Pancreas (tissue), 10 donors: ENCODE measurements around the gene MCM6. TPM values are rescaled to one million over a fixed set of nuclear protein-coding genes. Genes with fewer than 3 reads are reported as not detected.

ENCODE experiments used
- ATAC-seq, 4 donors: fragments of 200-7000 bp; cut with Tn5 transposase; one replicate each; pipeline versions ENCODE4 v1.8.0 to v1.9.1; 2020; ENCODE audit warnings: mild to moderate bottlenecking in 4 of 4, moderate library complexity in 4 of 4
- DNase-seq, 6 donors: peaks; one replicate each; pipeline ENCODE4 v3.0.0-alpha.2; 2020
- FAIRE-seq: peaks from 2 replicates; lab custom pipeline; 2012; peaks lifted over from hg19 to GRCh38; lab: Jason Lieb, UNC
- H3K27ac ChIP-seq, 4 donors: fragments of 200-600 bp; sonication (generic); 1 replicate in 3 of 4; 2 replicates in 1 of 4; pipeline versions ENCODE4 v1.5.0 to v1.8.0; 2020
- H3K27me3 ChIP-seq, 4 donors: fragments of 200-600 bp; one replicate each; pipeline ENCODE4 v1.8.0; 2021
- H3K36me3 ChIP-seq, 3 donors: fragments of 200-600 bp; sonication (generic) in 1 of 3; one replicate each; pipeline versions ENCODE4 v1.5.0 to v1.8.0; 2020 to 2021
- H3K4me1 ChIP-seq, 3 donors: fragments of 200-600 bp; one replicate each; pipeline ENCODE4 v1.8.0; 2021
- H3K4me3 ChIP-seq, 4 donors: fragments of 200-600 bp; sonication (generic) in 2 of 4; one replicate each; pipeline versions ENCODE4 v1.5.0 to v1.8.0; 2020 to 2021
- H3K9me3 ChIP-seq, 4 donors: fragments of 200-600 bp; one replicate each; pipeline ENCODE4 v1.8.0; 2021
- CTCF ChIP-seq, 4 donors: fragments of 200-600 bp; sonication (generic) in 3 of 4; IDR thresholded peaks; one replicate each; pipeline versions ENCODE4 v1.5.0 to v1.8.0; 2021; ENCODE audit warnings: antibody characterized with exemption in 4 of 4
- WGBS, 2 donors: extraction: QIAGEN DNeasy Blood & Tissue Kit; methylation state at CpG; one replicate each; pipeline ENCODE4 v1.1.7; 2013; 5-methylcytosine and 5-hydroxymethylcytosine counted together
- intact Hi-C, 3 donors: fragments of 100-400 bp; cut with DNase I; formaldehyde crosslinking; loops; one replicate each; pipeline versions ENCODE4 v1.11.1 to v1.14.2; 2022
- polyA plus RNA-seq, 2 donors: library from polyadenylated mRNA; stranded (reverse); fragments of 200-250 nt; gene quantifications; one replicate each; pipeline ENCODE4 v1.2.3, GENCODE V29; 2013
- total RNA-seq, 6 donors: library from RNA; stranded (reverse); fragmentation: NEBNext Ultra II Directional in 4 of 6; extraction: Animal tissue kit (Norgen Biotek cat#: 25700) in 4 of 6; gene quantifications; one replicate each; pipeline versions ENCODE4 v1.2.1 to v1.2.4, GENCODE V29; 2021 to 2023
- donor health status: healthy with polysubstance abuse.
- donor health status: DM: no; HTN: no; CAD: no; lungs with moderate emphysema.
- donor health status: DM: no; HTN: no; CAD: no.
- donor health status: control.
- donor health status: control.
- donor health status: Bipolar disorder and iron deficiency.
- donor health status: DM: yes; HTN: yes; CAD: no.
- donor health status: DM: no; HTN: no; CAD: no.
- donor health status: DM: no; HTN: no; CAD: no.
- donor health status: DM: yes; HTN: yes; CAD: no.

The MCM6 gene
- total RNA-seq, result 1 to 10 TPM; 1.9 to 5.7 (median 3.1) TPM
- 1 to 10 TPM; 1.5 to 2.1 TPM for polyA plus RNA-seq

- FAIRE-seq (peak; percentile 89), DNase-seq (peak; percentile 95 to 99 (median 98)), ATAC-seq (peak; percentile 99 to 100 (median 100))
- peak in 2 of 4 donors; percentile 17 for TF ChIP-seq CTCF (IDR thresholded peaks at IDR 0.05)
- Histone ChIP-seq H3K36me3 (no peaks in the 10 kb centered on the region), H3K27me3 (no peaks in the 10 kb centered on the region), H3K9me3 (no peaks in the 10 kb centered on the region), H3K27ac (peak within 1 kb of the TSS; percentile 47 to 73 (median 60)), H3K4me1 (peaks cover 0 to 3% (median 0%) of the 10 kb centered on the region in 3 donors), H3K4me3 (peak within 1 kb of the TSS; percentile 66 to 92 (median 84))
- 0 to 1% methylated on average over 71 of the region's 71 CpGs for WGBS, 2 donors
- intact Hi-C loops, result no loop called here
These were observed at the start of gene MCM6 for GRCh38 chr2:135876066-135876711. Gene MCM6, minus strand, starts transcription at chr2:135876443. Its CDS starts 78 bp downstream, at chr2:135876365.

GRCh38 chr2:135925571-135925970 lies 49.3 kb upstream of the MCM6 start:
- no peak for TF ChIP-seq CTCF (IDR thresholded peaks at IDR 0.05)
- no peak overlapping the region for H3K4me3 ChIP-seq
- FAIRE-seq (peak; percentile 61), DNase-seq (no peak), ATAC-seq (no peak)
- 75 to 79% methylated on average over 2 of the region's 2 CpGs for WGBS, 2 donors
- no peaks in the 10 kb centered on the region for H3K27me3 ChIP-seq
- peaks cover 0 to 3% (median 0%) of the 10 kb centered on the region in 3 donors for H3K4me1 ChIP-seq
- peaks cover 0 to 11% (median 0%) of the 10 kb centered on the region in 3 donors for H3K36me3 ChIP-seq
- intact Hi-C loops, result no loop called here
- no peak overlapping the region for H3K27ac ChIP-seq
- no peaks in the 10 kb centered on the region for H3K9me3 ChIP-seq

- FAIRE-seq (peak; percentile 97), ATAC-seq (peak in 3 of 4 donors; percentile 61 to 68 (median 63)), DNase-seq (no peak)
- WGBS, 2 donors, result 48 to 55% methylated on average over 3 of the region's 3 CpGs
- Histone ChIP-seq H3K27ac (no peak overlapping the region), H3K27me3 (no peaks in the 10 kb centered on the region), H3K9me3 (no peaks in the 10 kb centered on the region), H3K4me1 (no peaks in the 10 kb centered on the region), H3K36me3 (peaks cover 0 to 23% (median 0%) of the 10 kb centered on the region in 3 donors), H3K4me3 (no peak overlapping the region)
- intact Hi-C loops, result loop anchor here in 2 of 3 donors (10.0 kb wide), 2 partner anchors 459 to 469 kb away; no protein-coding TSS in a partner anchor
- peak in 3 of 4 donors; percentile 16 to 27 (median 27) for TF ChIP-seq CTCF (IDR thresholded peaks at IDR 0.05)
These were observed 40.0 kb upstream of the MCM6 start for GRCh38 chr2:135916207-135916606.

GRCh38 chr2:135914485-135914884 lies 38.2 kb upstream of the MCM6 start:
- H3K36me3 ChIP-seq, result peaks cover 0 to 34% (median 0%) of the 10 kb centered on the region in 3 donors
- no peak for DNase-seq
- H3K4me3 ChIP-seq, result no peak overlapping the region
- 71 to 77% methylated on average over 3 of the region's 3 CpGs for WGBS, 2 donors
- no peak for TF ChIP-seq CTCF (IDR thresholded peaks at IDR 0.05)
- H3K4me1 ChIP-seq, result no peaks in the 10 kb centered on the region
- no peaks in the 10 kb centered on the region for H3K9me3 ChIP-seq
- no peak overlapping the region for H3K27ac ChIP-seq
- ATAC-seq, result no peak
- intact Hi-C loops, result loop anchor here (5.0 to 10.0 kb wide), 3 partner anchors 460 to 473 kb away; no protein-coding TSS in a partner anchor
- no peaks in the 10 kb centered on the region for H3K27me3 ChIP-seq
- FAIRE-seq, result no peak
